ENCODE measurements around the gene ZMYND11.

The ZMYND11 gene

GRCh38 chr10:194281-194680 is 59.0 kb downstream of the ZMYND11 start:
- no peak for TF ChIP-seq Cebpa-rat (IDR thresholded peaks at IDR 0.05)
- H3K4me2 ChIP-seq: no peak overlapping the region

GRCh38 chr10:200405-200804 is 65.2 kb downstream of the ZMYND11 start:
- H4K20me1 ChIP-seq: no peaks in the 10 kb centered on the region; a peak in 2 of 22 replicates
- no peak overlapping the region for H3K27ac ChIP-seq

More at GRCh38 chr10:194281-194680, 59.0 kb downstream of the ZMYND11 start:
- Histone ChIP-seq H3K9me3 (replicated peaks in 1 of 11) (peaks cover 0 to 6% (median 3%) of the 10 kb centered on the region in 11 experiments; a peak in 3 of 22 replicates), H3K4me3 (no peak overlapping the region), H3K36me3 (peaks cover 19 to 55% (median 33%) of the 10 kb centered on the region in 11 experiments; a peak in 21 of 22 replicates), H3K27me3 (no peaks in the 10 kb centered on the region), H3K4me1 (peaks cover 0 to 9% (median 4%) of the 10 kb centered on the region in 10 experiments; a peak in 6 of 20 replicates), H4K20me1 (peaks cover 0 to 26% (median 10%) of the 10 kb centered on the region in 11 experiments; a peak in 12 of 22 replicates), H3K27ac (no peak overlapping the region), H3K9ac (no peak overlapping the region)

GRCh38 chr10:201328-201771 is 66.1 kb downstream of the ZMYND11 start:
- Histone ChIP-seq H3K4me3 (no peak overlapping the region), H3K27ac (no peak overlapping the region), H4K20me1 (no peaks in the 10 kb centered on the region; a peak in 2 of 22 replicates), H3K4me1 (peaks cover 0 to 4% (median 0%) of the 10 kb centered on the region in 10 experiments; a peak in 1 of 20 replicates), H3K9me3 (replicated peaks in 1 of 11) (peaks cover 0 to 6% (median 5%) of the 10 kb centered on the region in 11 experiments; a peak in 6 of 22 replicates), H3K36me3 (peaks cover 0 to 11% (median 4%) of the 10 kb centered on the region in 11 experiments; a peak in 5 of 22 replicates), H3K27me3 (no peaks in the 10 kb centered on the region), H3K9ac (no peak overlapping the region), H3K4me2 (no peak overlapping the region)
- TF ChIP-seq Cebpa-rat (IDR thresholded peaks at IDR 0.05): no peak

More at GRCh38 chr10:200405-200804, 65.2 kb downstream of the ZMYND11 start:
- TF ChIP-seq Cebpa-rat (IDR thresholded peaks at IDR 0.05): no peak
- H3K27me3 ChIP-seq: no peaks in the 10 kb centered on the region
- no peaks in the 10 kb centered on the region for H3K9me3 ChIP-seq (replicated peaks in 1 of 11)
- H3K36me3 ChIP-seq: peaks cover 0 to 9% (median 4%) of the 10 kb centered on the region in 11 experiments; a peak in 8 of 22 replicates
- no peak overlapping the region for H3K4me3 ChIP-seq
- H3K4me2 ChIP-seq: no peak overlapping the region
- H3K4me1 ChIP-seq: peaks cover 0 to 4% (median 0%) of the 10 kb centered on the region in 10 experiments; a peak in 1 of 20 replicates
- H3K9ac ChIP-seq: no peak overlapping the region

- Histone ChIP-seq H3K27ac (no peak overlapping the region), H3K27me3 (no peaks in the 10 kb centered on the region), H3K4me2 (no peak overlapping the region), H4K20me1 (no peaks in the 10 kb centered on the region), H3K36me3 (peaks cover 4 to 38% (median 27%) of the 10 kb centered on the region in 11 experiments; a peak in 20 of 22 replicates), H3K4me3 (no peak overlapping the region), H3K9me3 (replicated peaks in 1 of 11) (peaks cover 0 to 12% (median 7%) of the 10 kb centered on the region in 11 experiments; a peak in 8 of 22 replicates), H3K9ac (no peak overlapping the region), H3K4me1 (no peaks in the 10 kb centered on the region)
- no peak for TF ChIP-seq Cebpa-rat (IDR thresholded peaks at IDR 0.05)
Measured at GRCh38 chr10:208616-209015, 73.4 kb downstream of the ZMYND11 start.

- H3K4me3 ChIP-seq: no peak overlapping the region
- H3K4me1 ChIP-seq: no peaks in the 10 kb centered on the region
- no peak for TF ChIP-seq Cebpa-rat (IDR thresholded peaks at IDR 0.05)
- H3K9ac ChIP-seq: no peak overlapping the region
- no peaks in the 10 kb centered on the region; a peak in 1 of 22 replicates for H4K20me1 ChIP-seq
- peaks cover 4 to 38% (median 27%) of the 10 kb centered on the region in 11 experiments; a peak in 20 of 22 replicates for H3K36me3 ChIP-seq
- no peak overlapping the region for H3K27ac ChIP-seq
- no peaks in the 10 kb centered on the region for H3K27me3 ChIP-seq
- peaks cover 0 to 12% (median 7%) of the 10 kb centered on the region in 11 experiments; a peak in 8 of 22 replicates for H3K9me3 ChIP-seq (replicated peaks in 1 of 11)
- no peak overlapping the region for H3K4me2 ChIP-seq
Measured at GRCh38 chr10:209357-209756, 74.1 kb downstream of the ZMYND11 start.

GRCh38 chr10:210297-210696 is 75.0 kb downstream of the ZMYND11 start:
- Histone ChIP-seq H4K20me1 (no peaks in the 10 kb centered on the region; a peak in 2 of 22 replicates), H3K27ac (no peak overlapping the region), H3K4me2 (no peak overlapping the region), H3K27me3 (no peaks in the 10 kb centered on the region), H3K36me3 (peaks cover 4 to 41% (median 28%) of the 10 kb centered on the region in 11 experiments; a peak in 20 of 22 replicates), H3K4me1 (no peaks in the 10 kb centered on the region), H3K4me3 (no peak overlapping the region), H3K9me3 (replicated peaks in 1 of 11) (peaks cover 0 to 12% (median 7%) of the 10 kb centered on the region in 11 experiments; a peak in 8 of 22 replicates), H3K9ac (no peak overlapping the region)
- TF ChIP-seq Cebpa-rat (IDR thresholded peaks at IDR 0.05): no peak

GRCh38 chr10:215444-215843 is 80.2 kb downstream of the ZMYND11 start:
- Histone ChIP-seq H3K4me2 (no peak overlapping the region), H3K36me3 (peaks cover 11 to 42% (median 26%) of the 10 kb centered on the region in 11 experiments; a peak in 21 of 22 replicates), H3K4me1 (peaks cover 4 to 12% (median 9%) of the 10 kb centered on the region in 10 experiments; a peak in 16 of 20 replicates), H3K27me3 (no peaks in the 10 kb centered on the region), H3K9ac (no peak overlapping the region), H3K9me3 (replicated peaks in 1 of 11) (no peaks in the 10 kb centered on the region), H4K20me1 (peaks cover 0 to 4% (median 0%) of the 10 kb centered on the region in 11 experiments; a peak in 3 of 22 replicates), H3K4me3 (no peak overlapping the region), H3K27ac (no peak overlapping the region)
- no peak for TF ChIP-seq Cebpa-rat (IDR thresholded peaks at IDR 0.05)

- Histone ChIP-seq H3K27me3 (no peaks in the 10 kb centered on the region), H4K20me1 (peaks cover 0 to 4% (median 0%) of the 10 kb centered on the region in 11 experiments; a peak in 3 of 22 replicates), H3K4me1 (peaks cover 4 to 14% (median 10%) of the 10 kb centered on the region in 10 experiments; a peak in 16 of 20 replicates), H3K9ac (no peak overlapping the region), H3K27ac (no peak overlapping the region), H3K9me3 (replicated peaks in 1 of 11) (no peaks in the 10 kb centered on the region), H3K36me3 (peaks cover 0 to 28% (median 17%) of the 10 kb centered on the region in 11 experiments; a peak in 15 of 22 replicates), H3K4me3 (no peak overlapping the region), H3K4me2 (no peak overlapping the region)
- TF ChIP-seq Cebpa-rat (IDR thresholded peaks at IDR 0.05): no peak
Measured at GRCh38 chr10:218798-219197, 83.5 kb downstream of the ZMYND11 start.

GRCh38 chr10:219731-220472 is 84.6 kb downstream of the ZMYND11 start:
- Histone ChIP-seq H3K36me3 (peaks cover 0 to 28% (median 17%) of the 10 kb centered on the region in 11 experiments; a peak in 15 of 22 replicates), H3K4me2 (peak overlapping the region in 9 of 11 experiments; percentile 2 to 42 (median 23); a peak in 12 of 22 replicates)

More at GRCh38 chr10:219731-220472, 84.6 kb downstream of the ZMYND11 start:
- Histone ChIP-seq H3K27ac (no peak overlapping the region), H3K9ac (no peak overlapping the region), H4K20me1 (peaks cover 0 to 6% (median 0%) of the 10 kb centered on the region in 11 experiments; a peak in 3 of 22 replicates), H3K4me1 (peaks cover 4 to 14% (median 10%) of the 10 kb centered on the region in 10 experiments; a peak in 16 of 20 replicates), H3K4me3 (no peak overlapping the region), H3K27me3 (no peaks in the 10 kb centered on the region), H3K9me3 (replicated peaks in 1 of 11) (no peaks in the 10 kb centered on the region)
- TF ChIP-seq Cebpa-rat (IDR thresholded peaks at IDR 0.05): no peak

Measured in BLaER1 treated with 17β-estradiol and CSF1 and Interleukin-3, amounts not matched to agents 10 nM and 100 nM (cell line).